A549 (cell line): ENCODE measurements around the gene C12orf54. TPM values are rescaled to one million over a fixed set of nuclear protein-coding genes. Genes with fewer than 3 reads are reported as not detected.
"Not testable (repeated sequence)": the region's sequence is repeated elsewhere in the genome, so short reads cannot be mapped to it uniquely, and the experiment has no call there.

Source experiments
- ATAC-seq, 2 experiments: fragments of 200-7000 bp in 1 of 2; fragments of >200 bp in 1 of 2; cut with Nextera tagmentation in 1 of 2; cut with Tn5 transposase in 1 of 2; 3 replicates each; pipeline versions ENCODE4 v1.8.0 to v1.9.1; 2018 to 2020; ENCODE audit warnings: mild to moderate bottlenecking in 1 of 2, moderate library complexity in 1 of 2
- CTCF ChIA-PET: fragments of 300-600 bp; sonication (Branson Sonifier 250); formaldehyde crosslinking; extraction: SDS; loops from one replicate; lab custom pipeline; 2021; ENCODE audit warnings: antibody characterized with exemption, inconsistent platforms; lab: Yijun Ruan, JAX
- POLR2A ChIA-PET: fragments of 350-600 bp; formaldehyde crosslinking; extraction: SDS; loops from one replicate; lab custom pipeline; 2021; ENCODE audit warnings: antibody characterized with exemption, inconsistent platforms; lab: Yijun Ruan, JAX
- DNase-seq, 2 experiments: peaks; one replicate each; pipeline versions ENCODE4 v3.0.0 to v3.0.0-alpha.2; 2011 to 2016; ENCODE audit warnings: low read depth in 1 of 2, low spot score in 1 of 2
- FAIRE-seq: peaks from 2 replicates; lab custom pipeline; 2011; peaks lifted over from hg19 to GRCh38; lab: Jason Lieb, UNC
- H3K27ac ChIP-seq, 2 experiments: fragments of >200 bp; sonication (Bioruptor Twin); formaldehyde crosslinking; 3 replicates each; pipeline ENCODE4 v1.5.1; 2016 to 2017
- H3K4me1 ChIP-seq: fragments of >200 bp; sonication (Bioruptor Twin); formaldehyde crosslinking; 3 replicates; pipeline ENCODE4 v1.6.1; 2016
- H3K4me2 ChIP-seq: fragments of >200 bp; sonication (Bioruptor Twin); formaldehyde crosslinking; 3 replicates; pipeline ENCODE4 v1.6.1; 2016
- H3K4me3 ChIP-seq: fragments of >200 bp; sonication (Bioruptor Twin); formaldehyde crosslinking; 3 replicates; pipeline ENCODE4 v1.5.1; 2016
- H3K9me3 ChIP-seq: fragments of >200 bp; sonication (Bioruptor Twin); formaldehyde crosslinking; 3 replicates; pipeline ENCODE4 v1.6.1; 2016
- ATOH8 ChIP-seq: fragments of 250-450 bp; sonication (Bioruptor Pico); IDR thresholded peaks from 2 replicates; pipeline ENCODE4 v1.5.0; 2020; ENCODE audit warnings: low read depth, mild to moderate bottlenecking, moderate library complexity
- BCL3 ChIP-seq: fragments of >200 bp; sonication (Bioruptor Twin); formaldehyde crosslinking; IDR thresholded peaks from 3 replicates; pipeline ENCODE4 v1.6.1; 2016
- CEBPB ChIP-seq, 2 experiments: fragments of >200 bp in 1 of 2; sonication (Bioruptor Twin) in 1 of 2; formaldehyde crosslinking in 1 of 2; IDR thresholded peaks; 2 replicates each; pipeline ENCODE4 v1.6.1; 2012 to 2016
- CHD2 ChIP-seq: fragments of 150-350 bp; IDR thresholded peaks from 2 replicates; pipeline ENCODE4 v1.6.1; 2014; ENCODE audit warnings: low read length; ENCODE audit not compliant: partially characterized antibody
- CTCF ChIP-seq: fragments of >200 bp; sonication (Bioruptor Twin); formaldehyde crosslinking; IDR thresholded peaks from 3 replicates; pipeline ENCODE4 v1.5.1; 2016
- EP300 ChIP-seq, 2 experiments: fragments of >200 bp; sonication (Bioruptor Twin); formaldehyde crosslinking; IDR thresholded peaks; 2 replicates in 1 of 2; 3 replicates in 1 of 2; pipeline ENCODE4 v1.6.1; 2016 to 2017
- ESRRA ChIP-seq: fragments of 150-350 bp; IDR thresholded peaks from 2 replicates; pipeline ENCODE4 v1.6.1; 2014; ENCODE audit warnings: mild to moderate bottlenecking, low read length, borderline replicate concordance
- GATA3 ChIP-seq: IDR thresholded peaks from 2 replicates; pipeline ENCODE4 v1.6.1; 2012; ENCODE audit warnings: borderline replicate concordance
- HOXB13 ChIP-seq: fragments of 250-450 bp; sonication (Bioruptor Pico); IDR thresholded peaks from 2 replicates; pipeline ENCODE4 v1.5.0; 2020; ENCODE audit warnings: low read depth, mild to moderate bottlenecking, moderate library complexity
- KDM1A ChIP-seq: fragments of 200-600 bp; sonication (generic); IDR thresholded peaks from 2 replicates; pipeline ENCODE4 v1.6.1; 2016; ENCODE audit warnings: low read depth, mild to moderate bottlenecking
- MAZ ChIP-seq: fragments of 150-350 bp; IDR thresholded peaks from 2 replicates; pipeline ENCODE4 v1.6.1; 2014; ENCODE audit warnings: antibody characterized with exemption, low read depth, low read length, borderline replicate concordance
- NPAS2 ChIP-seq: fragments of 250-450 bp; sonication (Bioruptor Pico); IDR thresholded peaks from 2 replicates; pipeline ENCODE4 v1.8.0; 2022; ENCODE audit warnings: mild to moderate bottlenecking, moderate library complexity, borderline replicate concordance
- NR3C1 ChIP-seq: fragments of >200 bp; sonication (Bioruptor Twin); formaldehyde crosslinking; IDR thresholded peaks from 3 replicates; pipeline ENCODE4 v1.6.1; 2017
- POLR2A ChIP-seq: IDR thresholded peaks from 2 replicates; pipeline ENCODE4 v1.6.1; 2012; ENCODE audit warnings: mild to moderate bottlenecking, low read length
- POLR2AphosphoS2 ChIP-seq: conservative IDR thresholded peaks from 2 replicates; pipeline ENCODE4 v1.6.1; 2012; ENCODE audit warnings: low read length, improper control_type of control experiment, inconsistent platforms
- RCOR1 ChIP-seq: fragments of 150-350 bp; IDR thresholded peaks from 2 replicates; pipeline ENCODE4 v1.6.1; 2014; ENCODE audit warnings: antibody characterized with exemption, low read length, low read depth
- RFX5 ChIP-seq: fragments of 450-650 bp; IDR thresholded peaks from 2 replicates; pipeline ENCODE4 v1.7.1; 2014; ENCODE audit warnings: antibody characterized with exemption, mild to moderate bottlenecking, moderate library complexity
- TP53 ChIP-seq: fragments of 250-450 bp; sonication (Bioruptor Pico); IDR thresholded peaks from 2 replicates; pipeline ENCODE4 v1.5.0; 2021; ENCODE audit warnings: mild to moderate bottlenecking, moderate library complexity
- ZFP36 ChIP-seq: fragments of 450-650 bp; IDR thresholded peaks from 2 replicates; pipeline ENCODE4 v1.6.1; 2014; ENCODE audit warnings: borderline replicate concordance; ENCODE audit not compliant: partially characterized antibody
- WGBS: methylation state at CpG from one replicate; pipeline ENCODE4 v1.1.6; 2017; ENCODE audit errors: missing lambda C conversion rate; 5-methylcytosine and 5-hydroxymethylcytosine counted together
- polyA plus RNA-seq, 4 experiments: library from polyadenylated mRNA; depleted of rRNA in 3 of 4; stranded (reverse); fragments of >200 nt; fragmentation: RNase III in 1 of 4; extraction: RNeasy Plus Mini Kit Qiagen cat#74134 plus additional on column Dnase treatment in 1 of 4; gene quantifications; 2 replicates in 3 of 4; 3 replicates in 1 of 4; pipeline ENCODE4 v1.2.3, GENCODE V29; 2011 to 2017

The C12orf54 gene
- polyA plus RNA-seq, 2 of the 4 experiments (the other 2 are of a cell fraction), result not detected

DNA sequence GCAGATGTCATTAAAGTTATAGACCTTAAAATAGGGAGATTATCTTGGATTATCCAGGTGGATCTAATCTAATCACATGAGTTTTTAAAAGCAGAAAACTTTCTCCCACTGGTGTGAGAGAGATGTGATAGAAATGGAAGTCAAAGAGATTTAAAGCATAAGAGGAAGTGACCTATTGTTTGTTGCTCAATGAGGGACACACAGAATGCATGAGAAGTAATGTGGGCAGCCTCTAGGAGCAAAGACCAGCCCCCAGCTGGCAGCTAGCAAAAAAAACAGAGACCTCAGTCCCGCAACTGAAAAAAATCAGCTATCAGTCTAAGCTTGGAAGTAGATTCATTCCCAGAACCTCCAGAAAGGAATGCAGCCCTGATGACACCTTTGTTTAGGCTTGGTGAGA, 34.5 kb upstream of the C12orf54 start:
- H3K9me3 ChIP-seq, result no peaks in the 10 kb centered on the region
- WGBS, result 0% methylated on average over 1 of the region's 1 CpG

DNA sequence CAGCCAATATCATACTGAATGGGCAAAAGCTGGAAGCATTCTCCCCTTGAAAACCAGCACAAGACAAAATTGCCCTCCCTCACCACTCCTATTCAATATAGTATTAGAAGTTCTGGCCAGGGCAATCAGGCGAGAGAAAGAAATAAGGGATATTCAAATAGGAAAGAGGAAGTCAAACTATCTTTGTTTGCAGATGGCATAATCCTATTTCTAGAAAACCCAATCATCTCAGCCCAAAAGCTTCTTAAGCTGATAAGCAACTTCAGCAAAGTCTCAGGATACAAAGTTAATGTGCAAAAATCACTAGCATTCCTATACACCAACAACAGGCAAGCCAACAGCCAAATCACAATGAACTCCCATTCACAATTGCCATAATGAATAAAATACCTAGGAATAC, 30.9 kb upstream of the C12orf54 start:
- ChIA-PET POLR2A (no interaction called here), CTCF (interaction anchor here (0.8 kb wide), 1 partner anchor 12 kb away, joined by 3 read pairs; no protein-coding TSS in a partner anchor)
- ATAC-seq (no peak), DNase-seq (no peak), FAIRE-seq (no peak)
- TF ChIP-seq TP53 (CRISPR knock-in tag), result no peak
- TF ChIP-seq BCL3, result no peak
- no peak for TF ChIP-seq CTCF
- H3K4me1 ChIP-seq, result no peaks in the 10 kb centered on the region
- no peak overlapping the region for H3K4me3 ChIP-seq
- no peaks in the 10 kb centered on the region for H3K9me3 ChIP-seq
- no peak overlapping the region for H3K27ac ChIP-seq
- 8% methylated on average over 1 of the region's 1 CpG for WGBS
- H3K4me2 ChIP-seq, result no peak overlapping the region

More for the DNA sequence above, 34.5 kb upstream of the C12orf54 start:
- H3K4me3 ChIP-seq, result no peak overlapping the region
- no peaks in the 10 kb centered on the region for H3K4me1 ChIP-seq
- H3K27ac ChIP-seq, result no peak overlapping the region
- CTCF ChIA-PET, result interaction anchor here (0.7 kb wide), 1 partner anchor 456 kb away, joined by 3 read pairs; a partner anchor contains a TSS
- H3K4me2 ChIP-seq, result no peak overlapping the region
- no peak for DNase-seq
- no peak for ATAC-seq
- POLR2A ChIA-PET, result no interaction called here
- no peak for TF ChIP-seq NPAS2
- TF ChIP-seq NR3C1, result no peak
- no peak for TF ChIP-seq ATOH8 (CRISPR knock-in tag)
- TF ChIP-seq EP300 (IDR thresholded peaks at IDR 0.05), result no peak
- no peak for TF ChIP-seq KDM1A
- no peak for TF ChIP-seq ESRRA
- no peak for TF ChIP-seq RCOR1
- no peak for TF ChIP-seq RFX5
- TF ChIP-seq MAZ, result no peak
- no peak for TF ChIP-seq ZFP36
- no peak for TF ChIP-seq GATA3
- TF ChIP-seq HOXB13 (CRISPR knock-in tag), result no peak
- TF ChIP-seq POLR2AphosphoS2, result no peak
- no peak for TF ChIP-seq CHD2
- TF ChIP-seq POLR2A, result no peak
- no peak for TF ChIP-seq CTCF
- TF ChIP-seq CEBPB (IDR thresholded peaks at IDR 0.05), result no peak
- FAIRE-seq, result no peak

- POLR2A ChIA-PET, DNase-seq, H3K27ac ChIP-seq, ATAC-seq, FAIRE-seq, H3K4me3 ChIP-seq, H3K9me3 ChIP-seq, H3K4me1 ChIP-seq, H3K4me2 ChIP-seq: not testable (repeated sequence)
- CTCF ChIA-PET, result interaction anchor here (1.0 kb wide), 1 partner anchor 73 kb away, joined by 4 read pairs; no protein-coding TSS in a partner anchor
- 2% methylated on average over 2 of the region's 2 CpGs for WGBS
Measured at GRCh38 chr12:48452961-48453360, 29.3 kb upstream of the C12orf54 start.
